Colonic mucosa (tissue), 4 donors: ENCODE results near the gene HOXB4. TPM values are rescaled to one million over a fixed set of nuclear protein-coding genes. Genes with fewer than 3 reads are reported as not detected.
A peak's percentile ranks its signal among the peaks of the same experiment; 100 is the strongest.

Experiments
- DNase-seq: peaks from one replicate; pipeline ENCODE4 v3.0.0-alpha.2; 2020
- H3K27ac ChIP-seq: fragments of 200-600 bp; one replicate; pipeline ENCODE4 v1.8.0; 2021
- H3K27me3 ChIP-seq: fragments of 200-600 bp; one replicate; pipeline ENCODE4 v1.8.0; 2021
- H3K36me3 ChIP-seq: fragments of 200-600 bp; one replicate; pipeline ENCODE4 v1.8.0; 2021
- H3K4me1 ChIP-seq: fragments of 200-600 bp; one replicate; pipeline ENCODE4 v1.8.0; 2021; ENCODE audit warnings: mild to moderate bottlenecking
- H3K4me3 ChIP-seq: fragments of 200-600 bp; one replicate; pipeline ENCODE4 v1.8.0; 2021
- H3K9ac ChIP-seq, 2 donors: one replicate each; pipeline ENCODE4 v1.7.0; 2013; ENCODE audit warnings: control low read depth in 2 of 2, low read depth in 2 of 2, low read length in 2 of 2
- H3K9me3 ChIP-seq: fragments of 200-600 bp; one replicate; pipeline ENCODE4 v1.8.0; 2021
- intact Hi-C: fragments of 100-400 bp; cut with DNase I; formaldehyde crosslinking; loops from one replicate; pipeline ENCODE4 v1.14.1; 2022
- total RNA-seq, 2 donors: library from RNA; stranded (reverse); fragmentation: NEBNext Ultra II Directional in 1 of 2; extraction: Animal tissue kit (Norgen Biotek cat#: 25700) in 1 of 2; gene quantifications; one replicate each; pipeline ENCODE4 v1.2.1, GENCODE V29; 2021
- TF ChIP-seq, protein P1 (sequence below): fragments of 200-600 bp; IDR thresholded peaks from one replicate; pipeline ENCODE4 v1.8.0; 2022; ENCODE audit warnings: antibody characterized with exemption, mild to moderate bottlenecking
- donor health status: healthy.
- donor health status: DM: no; HTN: no; CAD: no.
- donor health status: DM: no; HTN: no; CAD: no.

The HOXB4 gene
- total RNA-seq, 2 donors from 2014 or later, result 2.5 to 4.7 TPM

DNA sequence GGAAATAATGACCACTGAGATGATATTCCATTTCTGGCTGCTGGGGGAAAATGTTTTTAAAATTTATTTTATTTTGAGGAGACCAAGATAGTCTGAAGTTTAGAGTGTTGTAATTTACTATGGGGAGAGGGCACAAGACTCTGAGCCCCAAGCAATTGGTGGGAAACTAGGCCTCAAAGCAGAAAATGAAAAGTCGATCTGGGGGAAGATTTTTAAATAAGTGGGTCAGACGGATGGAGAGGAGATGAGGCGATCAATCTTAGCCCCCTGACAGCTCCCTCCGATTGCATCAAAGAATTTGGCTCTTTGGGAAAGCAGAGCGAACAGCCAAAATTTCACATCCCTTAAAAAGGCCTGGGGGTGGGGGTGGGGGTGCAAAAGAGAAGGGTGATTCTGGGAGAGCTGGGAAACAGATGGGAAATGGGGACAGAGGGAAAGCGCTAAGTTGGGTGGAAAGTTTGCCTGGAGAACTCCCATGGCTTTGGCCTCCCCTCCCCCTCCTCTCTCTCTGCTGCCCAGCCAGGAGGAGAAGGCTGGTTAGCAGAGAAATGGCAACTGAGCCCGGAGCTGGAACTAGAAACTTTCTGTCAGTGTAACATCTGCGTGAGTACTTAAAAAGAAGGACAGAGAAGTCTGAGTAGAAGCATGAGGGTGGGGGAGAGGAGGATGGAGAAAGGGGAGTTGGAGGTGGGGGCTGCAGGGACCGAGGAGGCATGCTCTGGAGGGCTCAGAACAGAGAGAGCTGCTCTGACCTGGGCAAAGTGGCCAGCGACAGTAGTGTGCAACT, 31.8 kb downstream of the HOXB4 start:
- H3K9me3 ChIP-seq, result no peaks in the 10 kb centered on the region
- H3K27ac ChIP-seq, result peak overlapping the region; percentile 87
- H3K9ac ChIP-seq, result peak overlapping the region; percentile 8 to 52
- H3K4me3 ChIP-seq, result no peak overlapping the region
- H3K4me1 ChIP-seq, result peaks cover 7% of the 10 kb centered on the region
- intact Hi-C loops, result no loop called here
- no peaks in the 10 kb centered on the region for H3K27me3 ChIP-seq
- no peaks in the 10 kb centered on the region for H3K36me3 ChIP-seq
- no peak for DNase-seq
- TF ChIP-seq, protein P1, sequence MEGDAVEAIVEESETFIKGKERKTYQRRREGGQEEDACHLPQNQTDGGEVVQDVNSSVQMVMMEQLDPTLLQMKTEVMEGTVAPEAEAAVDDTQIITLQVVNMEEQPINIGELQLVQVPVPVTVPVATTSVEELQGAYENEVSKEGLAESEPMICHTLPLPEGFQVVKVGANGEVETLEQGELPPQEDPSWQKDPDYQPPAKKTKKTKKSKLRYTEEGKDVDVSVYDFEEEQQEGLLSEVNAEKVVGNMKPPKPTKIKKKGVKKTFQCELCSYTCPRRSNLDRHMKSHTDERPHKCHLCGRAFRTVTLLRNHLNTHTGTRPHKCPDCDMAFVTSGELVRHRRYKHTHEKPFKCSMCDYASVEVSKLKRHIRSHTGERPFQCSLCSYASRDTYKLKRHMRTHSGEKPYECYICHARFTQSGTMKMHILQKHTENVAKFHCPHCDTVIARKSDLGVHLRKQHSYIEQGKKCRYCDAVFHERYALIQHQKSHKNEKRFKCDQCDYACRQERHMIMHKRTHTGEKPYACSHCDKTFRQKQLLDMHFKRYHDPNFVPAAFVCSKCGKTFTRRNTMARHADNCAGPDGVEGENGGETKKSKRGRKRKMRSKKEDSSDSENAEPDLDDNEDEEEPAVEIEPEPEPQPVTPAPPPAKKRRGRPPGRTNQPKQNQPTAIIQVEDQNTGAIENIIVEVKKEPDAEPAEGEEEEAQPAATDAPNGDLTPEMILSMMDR, result no peak

- H3K9me3 ChIP-seq, result no peaks in the 10 kb centered on the region
- TF ChIP-seq, protein P1, result no peak
- peaks cover 7% of the 10 kb centered on the region for H3K4me1 ChIP-seq
- H3K36me3 ChIP-seq, result no peaks in the 10 kb centered on the region
- H3K27ac ChIP-seq, result peak overlapping the region; percentile 87
- no peak overlapping the region for H3K4me3 ChIP-seq
- no peaks in the 10 kb centered on the region for H3K27me3 ChIP-seq
- no peak for DNase-seq
- intact Hi-C loops, result no loop called here
- peak overlapping the region in 1 of 2 donors; percentile 59 for H3K9ac ChIP-seq
These were observed 32.6 kb downstream of the HOXB4 start for GRCh38 chr17:48545539-48545938.

- peaks cover 7% of the 10 kb centered on the region for H3K4me1 ChIP-seq
- no peaks in the 10 kb centered on the region for H3K36me3 ChIP-seq
- TF ChIP-seq, protein P1, result no peak
- H3K27ac ChIP-seq, result peak within 1 kb of the TSS; percentile 87
- peak within 1 kb of the TSS; percentile 65 to 70 for H3K9ac ChIP-seq
- H3K27me3 ChIP-seq, result no peaks in the 10 kb centered on the region
- peak within 1 kb of the TSS; percentile 62 for H3K4me3 ChIP-seq
- no peak for DNase-seq
- no peaks in the 10 kb centered on the region for H3K9me3 ChIP-seq
- intact Hi-C loops, result no loop called here
These were observed 33.2 kb downstream of the HOXB4 start, which contains the start of gene HOXB2 for GRCh38 chr17:48545022-48545375. HOXB2 (minus strand) TSS chr17:48545109; CDS start chr17:48544911, 198 bp downstream.

- TF ChIP-seq, protein P1, result no peak
- H3K9ac ChIP-seq, result peak overlapping the region; percentile 57 to 70
- no peaks in the 10 kb centered on the region for H3K27me3 ChIP-seq
- peak overlapping the region; percentile 87 for H3K27ac ChIP-seq
- no peaks in the 10 kb centered on the region for H3K36me3 ChIP-seq
- H3K9me3 ChIP-seq, result no peaks in the 10 kb centered on the region
- peak overlapping the region; percentile 62 for H3K4me3 ChIP-seq
- peak; percentile 72 for DNase-seq
- peaks cover 7% of the 10 kb centered on the region for H3K4me1 ChIP-seq
- intact Hi-C loops, result no loop called here
These were observed 33.7 kb downstream of the HOXB4 start for GRCh38 chr17:48544349-48545021.

DNA sequence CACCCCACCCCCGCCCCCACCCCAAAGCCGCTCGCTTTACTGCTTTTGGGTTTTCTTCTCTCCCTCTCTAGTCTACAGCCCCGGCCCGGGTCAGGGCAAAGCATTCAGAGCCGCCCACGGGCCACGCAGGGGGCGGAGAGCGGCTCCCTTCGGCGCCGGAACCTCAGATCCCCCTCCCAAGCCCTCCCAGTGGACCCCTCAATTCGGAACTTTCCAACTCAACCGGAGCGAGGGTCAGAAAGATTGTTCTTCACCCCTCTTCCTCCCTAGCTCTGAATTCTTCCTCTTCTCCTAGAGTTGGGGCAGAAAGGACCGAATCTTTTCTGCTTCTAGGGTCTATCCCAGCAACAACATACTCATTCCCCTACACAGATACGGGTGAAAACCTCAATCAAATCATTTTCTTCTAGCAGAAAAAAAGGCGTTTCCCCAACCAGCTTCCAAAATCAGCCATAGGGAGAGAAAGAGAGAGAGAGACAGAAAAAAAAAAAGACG, 34.2 kb downstream of the HOXB4 start:
- Histone ChIP-seq H3K4me3 (peak overlapping the region; percentile 62), H3K27ac (peak overlapping the region; percentile 87), H3K36me3 (no peaks in the 10 kb centered on the region), H3K9ac (peak overlapping the region; percentile 65 to 70), H3K9me3 (no peaks in the 10 kb centered on the region), H3K27me3 (no peaks in the 10 kb centered on the region), H3K4me1 (peaks cover 7% of the 10 kb centered on the region)
- TF ChIP-seq, protein P1, result no peak
- intact Hi-C loops, result no loop called here
- no peak for DNase-seq
